Glomerular endothelial cell (primary cell): ENCODE measurements around the gene MST1. TPM values are rescaled to one million over a fixed set of nuclear protein-coding genes. Genes with fewer than 3 reads are reported as not detected.

ENCODE experiments used
- DNase-seq: peaks from one replicate; pipeline ENCODE4 v3.0.0-alpha.2; 2011; ENCODE audit warnings: low read depth, low spot score; ENCODE audit errors: extremely low read depth
- total RNA-seq: library from RNA; depleted of rRNA; stranded (reverse); fragments of >200 nt; gene quantifications from 2 replicates; pipeline ENCODE4 v1.2.3, GENCODE V29; 2015

MST1 gene
- total RNA-seq, 1 donor from 2014 or later = 9.6 TPM

GRCh38 chr3:49638445-49638844, 50.8 kb downstream of the MST1 start:
- DNase-seq = no peak

GRCh38 chr3:49636883-49637609, 52.2 kb downstream of the MST1 start:
- no peak for DNase-seq

- no peak for DNase-seq
Measured at GRCh38 chr3:49634736-49635135, 54.5 kb downstream of the MST1 start.

Other genes with a start within 250 kb of the MST1 start
- gene DAG1, start 219.2 kb downstream of the MST1 start, total RNA-seq = 99.3 and 111 TPM in 2 replicates
- gene BSN, start 135.0 kb downstream of the MST1 start, total RNA-seq = 0.10 and 0.29 TPM in 2 replicates
- 58.5 and 73.2 TPM in 2 replicates for gene APEH, start 15.1 kb downstream of the MST1 start, total RNA-seq
- gene RNF123, start 83 bp upstream of the MST1 start, total RNA-seq = 26.4 and 35.5 TPM in 2 replicates
- 0.19 and 1.2 TPM in 2 replicates for gene AMIGO3, start 30.2 kb upstream of the MST1 start, total RNA-seq
- 27.6 and 33.0 TPM in 2 replicates for gene GMPPB, start 34.5 kb upstream of the MST1 start, total RNA-seq
- gene IP6K1, start 97.1 kb upstream of the MST1 start, total RNA-seq = 50.5 and 59.3 TPM in 2 replicates
- not detected in 2 replicates for gene CDHR4, start 110.4 kb upstream of the MST1 start, total RNA-seq
- 29.6 and 29.8 TPM in 2 replicates for gene INKA1, start 113.8 kb upstream of the MST1 start, total RNA-seq
- gene UBA7, start 124.5 kb upstream of the MST1 start, total RNA-seq = 46.2 and 79.4 TPM in 2 replicates
- 2.7 and 5.2 TPM in 2 replicates for gene TRAIP, start 167.1 kb upstream of the MST1 start, total RNA-seq
- gene CAMKV, start 180.4 kb upstream of the MST1 start, total RNA-seq = not detected in 2 replicates
- gene MST1R, start 214.4 kb upstream of the MST1 start, total RNA-seq = 0.10 and 0.18 TPM in 2 replicates
- gene MON1A, start 240.3 kb upstream of the MST1 start, total RNA-seq = 12.4 and 19.8 TPM in 2 replicates